GM12864 (cell line): ENCODE results near the gene AJAP1.
A peak's percentile ranks its signal among the peaks of the same experiment; 100 is the strongest.

Experiments used
- DNase-seq: peaks from one replicate; pipeline ENCODE4 v3.0.0-alpha.2; 2011; ENCODE audit warnings: low read depth
- H3K4me3 ChIP-seq: 2 replicates; pipeline ENCODE4 v1.5.1; 2011; ENCODE audit warnings: mild to moderate bottlenecking, low read depth, low read length, control low read depth
- TF ChIP-seq, protein P1 (sequence below): IDR thresholded peaks from 2 replicates; pipeline ENCODE4 v1.5.1; 2011; ENCODE audit warnings: low read depth, mild to moderate bottlenecking, moderate library complexity, low read length, control low read depth, inconsistent platforms; ENCODE audit errors: missing control alignments

Gene AJAP1

GRCh38 chr1:4786055-4786454 is 131.6 kb downstream of the AJAP1 start:
- TF ChIP-seq, protein P1, sequence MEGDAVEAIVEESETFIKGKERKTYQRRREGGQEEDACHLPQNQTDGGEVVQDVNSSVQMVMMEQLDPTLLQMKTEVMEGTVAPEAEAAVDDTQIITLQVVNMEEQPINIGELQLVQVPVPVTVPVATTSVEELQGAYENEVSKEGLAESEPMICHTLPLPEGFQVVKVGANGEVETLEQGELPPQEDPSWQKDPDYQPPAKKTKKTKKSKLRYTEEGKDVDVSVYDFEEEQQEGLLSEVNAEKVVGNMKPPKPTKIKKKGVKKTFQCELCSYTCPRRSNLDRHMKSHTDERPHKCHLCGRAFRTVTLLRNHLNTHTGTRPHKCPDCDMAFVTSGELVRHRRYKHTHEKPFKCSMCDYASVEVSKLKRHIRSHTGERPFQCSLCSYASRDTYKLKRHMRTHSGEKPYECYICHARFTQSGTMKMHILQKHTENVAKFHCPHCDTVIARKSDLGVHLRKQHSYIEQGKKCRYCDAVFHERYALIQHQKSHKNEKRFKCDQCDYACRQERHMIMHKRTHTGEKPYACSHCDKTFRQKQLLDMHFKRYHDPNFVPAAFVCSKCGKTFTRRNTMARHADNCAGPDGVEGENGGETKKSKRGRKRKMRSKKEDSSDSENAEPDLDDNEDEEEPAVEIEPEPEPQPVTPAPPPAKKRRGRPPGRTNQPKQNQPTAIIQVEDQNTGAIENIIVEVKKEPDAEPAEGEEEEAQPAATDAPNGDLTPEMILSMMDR = no peak
- H3K4me3 ChIP-seq = no peak overlapping the region
- no peak for DNase-seq

DNA sequence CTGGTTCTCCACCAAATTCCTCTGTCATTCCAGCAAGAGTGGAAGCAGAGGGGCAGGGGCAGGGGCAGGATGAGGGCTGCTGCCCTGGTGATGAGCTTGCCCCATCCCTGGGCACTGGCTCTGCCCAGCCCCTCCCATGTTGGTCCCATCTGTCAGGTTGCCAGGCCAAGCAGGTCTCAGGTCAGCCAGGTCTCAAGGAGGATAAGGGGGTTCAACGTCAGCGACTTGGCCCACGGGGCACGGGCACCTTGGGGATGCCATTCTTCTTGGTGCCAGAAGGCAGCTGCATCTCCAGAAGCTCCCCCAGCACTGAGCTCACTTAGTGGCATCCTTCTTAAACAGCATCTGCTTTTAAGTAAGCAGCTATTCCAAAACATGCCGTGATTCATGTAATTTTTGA is 133.1 kb downstream of the AJAP1 start:
- no peak overlapping the region for H3K4me3 ChIP-seq
- TF ChIP-seq, protein P1 = no peak
- no peak for DNase-seq

DNA sequence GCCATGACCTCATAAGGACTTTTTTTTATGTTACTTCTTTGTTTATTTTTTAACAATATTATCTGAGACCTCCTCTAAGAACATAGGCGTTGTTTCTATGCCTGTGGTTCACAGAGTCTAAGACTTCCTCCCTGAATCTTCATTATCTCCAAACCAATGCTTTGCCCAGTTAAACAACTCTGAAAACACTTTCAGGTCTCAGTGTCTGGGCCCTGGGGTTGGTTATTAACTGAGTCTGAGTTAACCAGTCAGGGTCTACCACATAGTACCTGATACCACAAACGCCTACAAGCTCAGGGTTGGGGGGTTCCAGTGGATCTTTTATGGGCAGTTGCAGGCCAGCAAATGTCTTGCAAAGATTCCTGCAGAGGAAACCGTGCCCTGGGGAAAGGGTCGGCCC is 138.2 kb downstream of the AJAP1 start:
- H3K4me3 ChIP-seq = no peak overlapping the region
- DNase-seq = no peak
- TF ChIP-seq, protein P1 = no peak

DNA sequence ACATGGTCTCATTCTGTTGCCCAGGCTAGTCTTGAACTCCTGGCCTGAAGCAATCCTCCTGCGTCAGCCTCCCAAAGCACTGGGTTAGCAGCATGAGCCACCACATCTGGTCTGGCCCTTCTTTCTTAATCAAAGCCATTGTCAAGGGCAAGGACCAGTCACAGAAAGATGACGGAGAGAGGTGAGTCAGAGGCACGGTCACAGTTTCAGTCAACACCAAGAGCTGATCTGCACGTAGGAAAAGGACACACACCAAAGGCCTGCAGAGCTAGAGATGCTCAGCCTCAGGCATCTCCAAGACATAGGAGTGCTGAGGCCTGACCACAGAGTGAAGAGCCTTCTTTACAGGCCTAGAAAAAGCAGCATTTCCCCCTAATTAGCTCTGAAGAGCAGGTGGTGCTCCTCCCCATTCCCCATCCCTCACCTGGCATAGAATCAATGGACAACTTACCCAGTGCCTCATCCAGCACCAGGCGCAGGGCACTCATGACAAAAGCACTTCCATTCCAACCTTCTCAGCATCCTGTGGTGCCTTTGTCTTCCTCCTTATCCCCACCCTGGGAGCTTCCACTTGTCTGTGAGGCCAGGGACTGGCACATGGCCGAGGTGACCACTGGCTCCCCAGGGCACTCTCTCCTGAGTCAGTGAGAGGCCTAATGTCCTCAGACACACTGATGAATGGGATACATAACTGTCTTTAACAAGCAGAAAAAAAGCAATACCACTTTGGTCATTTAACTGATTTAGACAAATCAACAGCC is 139.8 kb downstream of the AJAP1 start:
- H3K4me3 ChIP-seq = no peak overlapping the region
- no peak for DNase-seq
- TF ChIP-seq, protein P1 = no peak

DNA sequence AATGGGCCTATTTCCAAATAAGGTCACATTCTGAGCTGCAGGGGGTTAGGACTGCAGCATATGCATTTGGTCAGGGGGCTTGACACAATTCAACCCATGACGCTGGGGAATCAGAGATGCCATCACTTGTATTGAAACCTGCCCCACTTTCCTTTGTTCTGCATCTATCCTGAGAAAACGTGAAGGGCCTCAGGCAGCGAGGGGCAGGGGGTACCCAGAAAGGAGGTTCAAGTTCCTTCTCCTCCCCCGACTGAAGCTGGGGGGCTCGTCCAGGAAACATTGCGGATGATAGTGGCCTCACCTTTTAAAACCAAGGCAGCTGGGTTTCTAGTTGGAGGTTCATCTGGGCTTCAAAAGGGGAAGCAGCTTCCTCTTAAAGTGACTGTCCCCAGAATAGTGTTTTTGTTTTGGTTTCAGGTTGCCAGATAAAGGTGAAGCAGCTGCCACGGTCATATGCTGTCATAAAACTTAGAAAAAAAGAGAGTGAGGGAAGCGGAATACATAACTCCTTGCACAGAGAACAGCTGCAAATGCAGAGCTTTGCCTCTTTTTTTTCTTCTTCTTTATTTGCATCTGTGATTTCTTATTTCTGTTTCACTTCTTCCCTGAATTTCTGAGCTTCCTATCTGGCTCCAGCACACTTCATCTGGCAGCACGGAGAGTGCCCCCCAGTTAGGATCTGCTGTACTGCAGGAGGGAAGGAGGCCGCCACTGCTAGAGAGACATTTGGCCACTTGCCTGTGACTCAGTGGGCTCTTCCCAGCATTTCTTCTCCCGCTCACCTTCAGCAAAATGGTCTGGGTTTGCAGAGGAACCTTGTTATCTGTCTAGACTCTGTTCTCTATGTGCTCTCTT is 142.0 kb downstream of the AJAP1 start:
- DNase-seq = peak; percentile 85
- TF ChIP-seq, protein P1 = peak; percentile 35
- peak overlapping the region; percentile 31 for H3K4me3 ChIP-seq

DNA sequence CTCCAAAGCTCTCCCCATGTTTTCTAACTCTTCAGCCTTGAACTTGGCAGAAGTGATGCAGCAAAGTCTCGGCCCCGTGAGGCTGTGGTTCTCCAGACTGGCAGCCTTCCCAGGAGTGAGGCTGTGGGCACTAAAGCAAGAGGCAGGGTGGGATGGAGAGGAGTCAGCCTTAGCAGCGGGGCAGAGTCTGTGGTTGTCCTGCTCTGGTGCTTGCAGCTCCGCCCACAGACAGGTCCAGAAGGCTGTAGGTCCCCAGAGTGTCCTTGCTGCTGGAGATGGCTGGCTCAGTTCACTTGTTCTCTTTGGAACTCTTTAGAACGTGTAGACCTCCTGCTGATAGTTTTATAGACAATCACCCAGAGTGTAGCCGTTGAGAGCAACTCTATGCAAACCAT is 142.6 kb downstream of the AJAP1 start:
- H3K4me3 ChIP-seq = no peak overlapping the region; the same call in 1 of the 2 replicates

More for the DNA sequence above, 142.6 kb downstream of the AJAP1 start:
- no peak for DNase-seq
- TF ChIP-seq, protein P1 = no peak
